ENCODE results near the gene PTEN.

Gene PTEN

DNA sequence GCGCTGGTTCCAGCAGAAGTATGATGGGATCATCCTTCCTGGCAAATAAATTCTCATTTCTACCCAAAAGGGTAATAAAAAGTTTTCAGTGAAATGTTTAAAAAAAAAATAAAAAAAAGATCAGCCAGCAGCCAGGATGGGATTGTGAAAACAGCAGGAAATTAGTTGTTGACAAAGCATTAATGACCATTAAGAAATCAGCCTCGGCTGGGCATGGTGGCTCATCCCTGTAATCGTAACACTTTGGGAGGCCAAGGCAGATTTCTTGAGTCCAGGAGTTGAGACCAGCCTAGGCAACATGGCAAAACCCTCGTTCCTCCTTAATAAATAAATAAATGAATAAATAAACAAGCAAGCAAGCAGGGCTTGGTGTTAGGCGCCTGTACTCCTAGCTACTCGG, 82.6 kb downstream of the PTEN start:
- DNase-seq (ENCODE audit: low read depth): no peak
- H3K4me3 ChIP-seq (ENCODE audit: low read length): no peak overlapping the region
- TF ChIP-seq, protein P1, sequence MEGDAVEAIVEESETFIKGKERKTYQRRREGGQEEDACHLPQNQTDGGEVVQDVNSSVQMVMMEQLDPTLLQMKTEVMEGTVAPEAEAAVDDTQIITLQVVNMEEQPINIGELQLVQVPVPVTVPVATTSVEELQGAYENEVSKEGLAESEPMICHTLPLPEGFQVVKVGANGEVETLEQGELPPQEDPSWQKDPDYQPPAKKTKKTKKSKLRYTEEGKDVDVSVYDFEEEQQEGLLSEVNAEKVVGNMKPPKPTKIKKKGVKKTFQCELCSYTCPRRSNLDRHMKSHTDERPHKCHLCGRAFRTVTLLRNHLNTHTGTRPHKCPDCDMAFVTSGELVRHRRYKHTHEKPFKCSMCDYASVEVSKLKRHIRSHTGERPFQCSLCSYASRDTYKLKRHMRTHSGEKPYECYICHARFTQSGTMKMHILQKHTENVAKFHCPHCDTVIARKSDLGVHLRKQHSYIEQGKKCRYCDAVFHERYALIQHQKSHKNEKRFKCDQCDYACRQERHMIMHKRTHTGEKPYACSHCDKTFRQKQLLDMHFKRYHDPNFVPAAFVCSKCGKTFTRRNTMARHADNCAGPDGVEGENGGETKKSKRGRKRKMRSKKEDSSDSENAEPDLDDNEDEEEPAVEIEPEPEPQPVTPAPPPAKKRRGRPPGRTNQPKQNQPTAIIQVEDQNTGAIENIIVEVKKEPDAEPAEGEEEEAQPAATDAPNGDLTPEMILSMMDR (conservative IDR thresholded peaks at IDR 0.05; ENCODE audit: low read length): no peak

DNA sequence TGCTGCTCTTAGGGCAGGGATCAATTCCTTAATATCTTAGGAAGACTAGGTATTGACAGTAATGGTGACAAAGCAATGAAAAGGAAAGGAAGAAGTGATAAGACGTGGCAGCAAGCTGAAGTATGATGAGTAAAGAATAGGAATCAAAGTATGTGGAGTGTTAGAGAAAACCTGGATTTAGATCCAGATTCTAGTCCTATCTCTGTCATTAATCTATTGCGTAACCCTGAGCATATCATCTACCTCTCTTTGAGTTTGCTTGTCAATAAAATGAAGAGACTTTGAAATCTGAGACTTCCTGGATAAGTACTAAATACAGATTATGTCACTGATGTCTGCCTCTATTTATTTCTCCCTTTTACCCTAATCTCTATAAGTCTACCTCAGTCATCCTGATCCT, 89.2 kb downstream of the PTEN start:
- TF ChIP-seq, protein P1 (conservative IDR thresholded peaks at IDR 0.05; ENCODE audit: low read length): no peak
- no peak for DNase-seq (ENCODE audit: low read depth)
- no peak overlapping the region for H3K4me3 ChIP-seq (ENCODE audit: low read length)

GRCh38 chr10:87956055-87956454, 92.6 kb downstream of the PTEN start:
- TF ChIP-seq, protein P1 (conservative IDR thresholded peaks at IDR 0.05; ENCODE audit: low read length): no peak

DNA sequence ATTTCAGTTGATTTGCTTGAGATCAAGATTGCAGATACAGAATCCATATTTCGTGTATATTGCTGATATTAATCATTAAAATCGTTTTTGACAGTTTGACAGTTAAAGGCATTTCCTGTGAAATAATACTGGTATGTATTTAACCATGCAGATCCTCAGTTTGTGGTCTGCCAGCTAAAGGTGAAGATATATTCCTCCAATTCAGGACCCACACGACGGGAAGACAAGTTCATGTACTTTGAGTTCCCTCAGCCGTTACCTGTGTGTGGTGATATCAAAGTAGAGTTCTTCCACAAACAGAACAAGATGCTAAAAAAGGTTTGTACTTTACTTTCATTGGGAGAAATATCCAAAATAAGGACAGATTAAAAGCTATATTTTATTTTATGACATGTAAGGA, 94.3 kb downstream of the PTEN start:
- no peak for DNase-seq (ENCODE audit: low read depth)
- TF ChIP-seq, protein P1 (conservative IDR thresholded peaks at IDR 0.05; ENCODE audit: low read length): no peak
- no peak overlapping the region for H3K4me3 ChIP-seq (ENCODE audit: low read length)

More at GRCh38 chr10:87956055-87956454, 92.6 kb downstream of the PTEN start:
- no peak overlapping the region for H3K4me3 ChIP-seq (ENCODE audit: low read length)
- DNase-seq (ENCODE audit: low read depth): no peak

- no peak overlapping the region for H3K4me3 ChIP-seq (ENCODE audit: low read length)
- TF ChIP-seq, protein P1 (conservative IDR thresholded peaks at IDR 0.05; ENCODE audit: low read length): no peak
- DNase-seq (ENCODE audit: low read depth): no peak
These were observed 96.8 kb downstream of the PTEN start for GRCh38 chr10:87960230-87960629.

- TF ChIP-seq, protein P1 (conservative IDR thresholded peaks at IDR 0.05; ENCODE audit: low read length): no peak
- H3K4me3 ChIP-seq (ENCODE audit: low read length): no peak overlapping the region
- DNase-seq (ENCODE audit: low read depth): peak; percentile 70
These were observed 97.9 kb downstream of the PTEN start for GRCh38 chr10:87961314-87961713.

DNA sequence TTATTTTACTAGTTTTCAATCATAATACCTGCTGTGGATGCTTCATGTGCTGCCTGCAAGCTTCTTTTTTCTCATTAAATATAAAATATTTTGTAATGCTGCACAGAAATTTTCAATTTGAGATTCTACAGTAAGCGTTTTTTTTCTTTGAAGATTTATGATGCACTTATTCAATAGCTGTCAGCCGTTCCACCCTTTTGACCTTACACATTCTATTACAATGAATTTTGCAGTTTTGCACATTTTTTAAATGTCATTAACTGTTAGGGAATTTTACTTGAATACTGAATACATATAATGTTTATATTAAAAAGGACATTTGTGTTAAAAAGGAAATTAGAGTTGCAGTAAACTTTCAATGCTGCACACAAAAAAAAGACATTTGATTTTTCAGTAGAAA, 103.0 kb downstream of the PTEN start:
- peak; percentile 15 for DNase-seq (ENCODE audit: low read depth)
- no peak overlapping the region for H3K4me3 ChIP-seq (ENCODE audit: low read length)
- TF ChIP-seq, protein P1 (conservative IDR thresholded peaks at IDR 0.05; ENCODE audit: low read length): no peak

Measured in AG10803 (cell line).